Measurements from ENCODE around the gene NCKIPSD.

- no peak for TF ChIP-seq PBX3 (CRISPR knock-in tag; IDR thresholded peaks at IDR 0.05)
- no peak for TF ChIP-seq CTCF (tag by site-specific recombination; IDR thresholded peaks at IDR 0.05)
- no peak for TF ChIP-seq REST (tag by site-specific recombination; IDR thresholded peaks at IDR 0.05)
- TF ChIP-seq ZNF274 (IDR thresholded peaks at IDR 0.05; ENCODE audit: low read length), result no peak
- TF ChIP-seq ZNF274 (tag by site-specific recombination; IDR thresholded peaks at IDR 0.05; ENCODE audit: borderline replicate concordance), result no peak
- no peak for TF ChIP-seq ZNF24 (tag by site-specific recombination; IDR thresholded peaks at IDR 0.05)
- no peak for TF ChIP-seq SALL2 (tag by site-specific recombination; IDR thresholded peaks at IDR 0.05; ENCODE audit: borderline replicate concordance)
- no peak for TF ChIP-seq ZNF704 (tag by site-specific recombination; IDR thresholded peaks at IDR 0.05)
- no peak for TF ChIP-seq ZNF585B (tag by site-specific recombination; IDR thresholded peaks at IDR 0.05)
These were observed 38.0 kb downstream of the NCKIPSD start for GRCh38 chr3:48647714-48648113.

Measured in HEK293 (cell line).